ENCODE results near the gene PDSS2.
"Not testable (repeated sequence)": the region's sequence is repeated elsewhere in the genome, so short reads cannot be mapped to it uniquely, and the experiment has no call there.

PDSS2 gene

DNA sequence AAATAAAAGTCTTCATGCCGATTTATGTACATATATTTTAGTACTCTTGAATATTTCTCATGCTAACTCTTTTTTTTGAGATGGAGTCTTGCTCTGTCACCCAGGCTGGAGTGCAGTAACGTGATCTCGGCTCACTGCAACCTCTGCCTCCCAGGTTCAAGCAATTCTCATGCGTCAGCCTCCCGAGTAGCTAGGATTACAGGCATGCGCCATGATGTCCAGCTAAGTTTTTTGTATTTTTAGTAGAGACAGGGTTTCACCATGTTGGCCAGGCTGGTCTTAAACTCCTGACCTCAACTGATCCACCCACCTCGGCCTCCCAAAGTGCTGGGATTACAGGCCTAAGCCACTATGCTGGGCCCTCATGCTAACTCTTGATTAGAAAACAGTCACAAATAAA, 179.4 kb downstream of the PDSS2 start:
- H3K4me3 ChIP-seq (ENCODE audit: low read depth, low read length): not testable (repeated sequence)

GRCh38 chr6:107275330-107275865, 184.0 kb downstream of the PDSS2 start:
- H3K4me3 ChIP-seq (ENCODE audit: low read depth, low read length): no peak overlapping the region

GRCh38 chr6:107274288-107274687, 185.1 kb downstream of the PDSS2 start:
- no peak overlapping the region for H3K4me3 ChIP-seq (ENCODE audit: low read depth, low read length)

DNA sequence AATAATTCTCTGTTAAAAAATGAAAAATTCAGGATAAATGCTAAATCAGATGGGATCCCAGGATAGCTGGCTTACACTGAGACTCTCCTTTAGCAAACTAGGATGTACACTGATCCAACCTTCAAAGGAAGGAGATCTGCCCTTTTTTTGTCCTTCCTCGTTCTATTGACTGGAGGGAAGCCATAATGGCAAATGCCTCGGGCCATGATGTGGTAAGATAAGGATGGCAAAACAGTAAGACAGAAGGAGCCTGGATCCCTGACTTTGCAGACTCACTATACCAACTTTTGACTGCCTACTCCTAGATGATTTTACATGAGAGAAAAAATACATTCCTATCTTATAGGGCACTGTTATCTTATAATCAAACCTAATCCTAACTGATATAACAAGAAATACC, 187.1 kb downstream of the PDSS2 start:
- H3K4me3 ChIP-seq (ENCODE audit: low read depth, low read length): no peak overlapping the region

GRCh38 chr6:107271208-107271790, 188.1 kb downstream of the PDSS2 start:
- no peak overlapping the region for H3K4me3 ChIP-seq (ENCODE audit: low read depth, low read length)

DNA sequence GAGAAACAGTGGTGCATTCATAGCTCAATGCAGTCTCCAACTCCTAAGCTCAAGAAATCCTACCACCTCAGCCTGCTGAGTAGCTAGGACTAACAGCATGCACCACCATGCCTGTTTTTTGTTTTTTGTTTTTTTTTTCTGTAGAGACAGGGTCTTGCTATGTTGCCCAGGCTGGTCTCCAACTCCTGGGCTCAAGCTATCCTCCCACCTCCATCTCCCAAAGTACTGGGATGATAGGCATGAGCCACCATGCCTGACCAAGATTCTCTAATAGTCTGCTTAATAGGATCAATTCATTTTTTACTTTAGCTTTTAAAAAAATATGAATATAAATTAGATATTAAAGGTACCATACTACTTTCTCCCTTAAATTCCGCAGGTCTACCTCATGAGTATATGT, 191.7 kb downstream of the PDSS2 start:
- H3K4me3 ChIP-seq (ENCODE audit: low read depth, low read length): no peak overlapping the region

DNA sequence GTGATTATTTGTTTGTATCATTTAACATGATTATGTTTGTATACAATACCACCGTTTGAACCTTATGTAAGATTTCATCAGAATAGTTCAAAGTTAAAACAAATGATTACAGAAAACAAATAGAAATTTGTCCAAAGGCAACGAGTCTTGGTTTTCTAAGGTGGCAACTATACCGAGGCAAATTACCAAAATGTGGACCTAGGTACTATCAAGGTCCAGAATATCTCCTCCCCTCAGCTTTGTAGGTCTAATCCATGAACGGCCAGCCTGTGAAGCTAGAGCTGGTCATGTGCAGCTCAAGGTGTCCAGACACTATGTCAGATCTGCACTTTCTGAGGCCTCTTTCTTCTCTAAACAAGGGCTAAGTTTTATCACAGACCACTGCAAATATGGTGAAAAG, 192.4 kb downstream of the PDSS2 start:
- no peak overlapping the region for H3K4me3 ChIP-seq (ENCODE audit: low read depth, low read length)

- no peak overlapping the region for H3K4me3 ChIP-seq (ENCODE audit: low read depth, low read length)
These were observed 192.8 kb downstream of the PDSS2 start for GRCh38 chr6:107266563-107266962.

DNA sequence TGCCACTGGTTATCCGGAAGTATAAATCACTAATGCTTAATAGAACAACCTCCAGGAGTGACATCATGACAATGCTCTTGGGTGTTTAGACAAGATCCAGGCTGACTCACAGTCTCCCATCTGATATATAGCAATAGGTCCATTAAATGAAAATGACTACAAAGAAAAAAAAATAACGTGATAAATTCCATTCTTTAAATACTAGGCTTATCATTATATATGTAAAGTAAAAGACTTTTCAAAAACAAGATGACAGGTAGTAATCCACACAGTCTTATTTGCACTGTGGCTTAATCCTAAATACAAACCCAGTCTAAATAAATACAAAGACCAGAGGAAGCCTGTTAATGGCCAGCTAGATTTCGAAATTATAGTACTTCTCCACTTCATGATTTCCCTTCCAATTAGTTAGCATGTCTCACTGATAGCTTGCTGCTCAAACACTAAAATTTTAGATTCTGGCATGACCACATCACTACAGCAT, 195.0 kb downstream of the PDSS2 start:
- H3K4me3 ChIP-seq (ENCODE audit: low read depth, low read length): no peak overlapping the region

DNA sequence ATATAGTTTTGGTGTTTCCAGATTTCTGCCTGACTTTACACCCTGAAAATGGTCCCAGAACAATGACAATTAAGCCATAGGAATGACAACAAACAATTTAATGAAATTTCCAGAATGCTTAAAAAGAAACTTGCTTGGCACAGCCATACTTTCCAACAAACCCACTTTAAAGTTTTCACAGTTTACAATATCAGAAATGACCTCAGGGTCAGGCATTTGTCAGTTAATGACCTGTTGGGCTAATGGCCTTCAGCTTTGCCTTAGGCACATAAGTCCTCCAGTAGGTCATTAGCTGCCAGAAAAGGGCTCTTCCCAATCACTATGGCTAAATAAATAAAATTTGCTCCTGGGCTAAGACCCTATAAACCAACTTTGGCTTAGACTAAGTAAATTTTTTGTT, 199.4 kb downstream of the PDSS2 start:
- no peak overlapping the region for H3K4me3 ChIP-seq (ENCODE audit: low read depth, low read length)

DNA sequence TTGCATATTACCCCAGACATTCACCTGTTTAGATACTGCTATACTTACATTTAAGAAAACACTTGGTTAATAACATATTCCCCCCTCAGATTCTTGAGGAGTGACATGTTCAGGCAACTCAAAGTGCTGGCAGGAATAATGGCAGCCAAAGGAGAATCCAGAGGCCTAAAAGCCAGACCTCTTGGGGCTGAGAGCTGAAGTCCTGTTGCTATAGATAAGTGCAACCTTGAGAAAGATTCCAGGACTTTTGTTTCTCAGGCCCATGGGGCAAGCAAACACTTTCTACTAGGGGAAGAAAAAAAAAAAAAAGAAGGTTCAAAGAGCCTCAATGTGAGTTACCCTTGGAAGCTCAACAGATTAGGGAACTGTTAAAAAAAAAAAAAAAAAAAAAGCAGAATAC, 211.2 kb downstream of the PDSS2 start:
- no peak overlapping the region for H3K4me3 ChIP-seq (ENCODE audit: low read depth, low read length)

GRCh38 chr6:107246972-107247615, 212.3 kb downstream of the PDSS2 start:
- H3K4me3 ChIP-seq (ENCODE audit: low read depth, low read length): no peak overlapping the region

GRCh38 chr6:107246249-107246971, 213.0 kb downstream of the PDSS2 start:
- no peak overlapping the region for H3K4me3 ChIP-seq (ENCODE audit: low read depth, low read length)

DNA sequence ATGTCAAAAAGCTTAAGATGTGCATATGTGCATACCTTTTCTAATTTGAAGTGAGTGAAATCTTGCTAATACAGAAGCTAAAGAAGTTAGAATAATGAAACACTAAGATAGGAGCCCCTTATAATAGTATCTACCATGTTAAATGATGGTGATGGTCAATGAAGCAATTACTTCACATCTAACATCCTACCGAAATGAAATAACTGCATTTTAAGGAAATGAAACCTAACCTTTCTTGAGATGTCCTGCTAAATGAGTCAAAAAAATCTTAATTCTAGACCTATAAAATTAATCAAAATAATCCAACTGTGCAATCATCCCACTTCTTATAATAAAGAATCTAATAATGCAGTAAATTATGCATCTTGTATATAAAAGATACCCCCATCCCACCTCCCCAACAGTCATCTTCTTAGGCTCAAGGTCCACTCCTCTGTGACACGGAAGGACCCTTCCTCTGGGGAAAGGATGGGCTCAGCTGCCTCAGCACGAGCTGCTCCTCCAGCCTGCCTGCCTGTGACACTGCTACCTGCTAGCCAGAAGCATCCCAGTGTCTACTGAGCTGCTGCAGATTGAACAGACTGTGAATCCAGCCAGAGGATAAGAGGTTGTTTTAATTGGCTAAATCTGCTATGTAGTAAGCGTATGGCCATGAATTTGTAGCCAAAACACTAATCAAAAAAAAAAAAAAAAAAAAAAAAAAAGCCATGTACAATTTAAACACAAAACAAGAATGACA, 214.5 kb downstream of the PDSS2 start:
- no peak overlapping the region for H3K4me3 ChIP-seq (ENCODE audit: low read depth, low read length)

DNA sequence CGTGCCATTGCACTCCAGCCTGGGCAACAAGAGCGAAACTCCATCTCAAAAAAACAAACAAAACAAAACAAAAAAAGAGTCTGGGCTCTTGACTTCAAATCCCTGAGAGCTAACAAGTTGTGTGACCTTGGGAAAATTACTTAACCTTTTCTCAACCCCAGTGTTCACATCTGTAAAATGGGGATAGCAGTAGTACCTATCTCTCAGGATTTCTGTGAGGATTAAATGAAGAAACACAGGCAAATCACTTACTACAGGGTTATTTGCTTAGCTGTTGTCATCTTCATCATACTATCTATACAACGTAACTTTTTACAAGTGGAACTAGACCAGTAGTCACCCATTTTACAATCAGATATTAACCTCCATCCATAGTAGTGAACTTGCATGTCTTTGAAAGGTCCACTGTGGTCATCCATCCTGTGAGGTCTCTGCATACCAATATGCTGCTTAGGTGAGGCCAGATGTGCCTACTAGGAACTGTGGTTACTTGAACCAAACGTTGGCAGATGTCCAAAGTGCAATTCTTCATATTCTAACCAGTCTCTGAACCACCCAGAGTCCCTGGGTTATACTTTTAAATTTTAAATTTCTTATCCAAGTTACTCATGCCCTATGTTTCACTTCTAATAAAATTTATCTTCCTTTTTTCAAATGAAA, 215.2 kb downstream of the PDSS2 start:
- H3K4me3 ChIP-seq (ENCODE audit: low read depth, low read length): no peak overlapping the region

- H3K4me3 ChIP-seq (ENCODE audit: low read depth, low read length): no peak overlapping the region
These were observed 215.9 kb downstream of the PDSS2 start for GRCh38 chr6:107243471-107243870.

GRCh38 chr6:107237992-107238660, 221.2 kb downstream of the PDSS2 start:
- H3K4me3 ChIP-seq (ENCODE audit: low read depth, low read length): no peak overlapping the region

DNA sequence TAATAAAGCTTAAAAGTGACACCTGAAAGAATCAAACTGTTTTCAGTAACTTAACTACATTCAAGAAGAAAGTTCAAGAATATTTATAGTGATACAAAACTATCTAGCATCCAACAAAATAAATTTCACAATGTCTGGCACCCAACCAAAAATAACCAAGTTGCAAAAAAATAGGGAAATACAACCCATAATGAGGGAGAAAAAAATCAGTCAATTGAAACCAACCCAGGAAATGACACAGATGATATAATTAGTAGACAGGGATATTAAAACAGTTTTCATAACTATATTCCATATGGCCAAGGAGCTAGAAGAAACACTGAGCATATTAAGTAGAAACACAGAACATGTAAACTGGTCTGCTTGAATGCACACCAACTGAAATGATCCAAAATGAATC, 223.9 kb downstream of the PDSS2 start:
- H3K4me3 ChIP-seq (ENCODE audit: low read depth, low read length): no peak overlapping the region

- H3K4me3 ChIP-seq (ENCODE audit: low read depth, low read length): no peak overlapping the region
These were observed 224.4 kb downstream of the PDSS2 start for GRCh38 chr6:107235007-107235406.

DNA sequence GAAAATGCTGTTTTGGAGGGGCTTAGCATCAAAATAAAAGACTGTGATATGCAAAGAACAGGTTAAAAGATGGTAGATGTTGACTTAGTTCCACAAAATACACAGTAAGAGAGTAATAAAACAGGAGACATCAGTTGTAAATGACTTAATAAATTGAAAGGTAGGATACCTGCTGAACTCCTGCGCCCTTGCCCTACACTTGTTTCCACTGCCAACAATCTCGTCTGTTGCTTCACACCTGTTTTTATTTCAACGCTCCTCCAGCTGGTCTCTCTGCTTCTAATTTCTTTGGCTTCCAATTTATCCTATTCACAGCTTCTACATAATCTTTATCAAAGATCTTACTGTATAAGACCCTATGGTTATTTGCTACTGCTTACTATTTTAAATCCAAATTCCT, 228.1 kb downstream of the PDSS2 start:
- H3K4me3 ChIP-seq (ENCODE audit: low read depth, low read length): no peak overlapping the region
